Astrocyte (in vitro differentiated cells and primary cell): Measurements from ENCODE around the gene DPY19L3.

Experiments used
- CTCF ChIP-seq: IDR thresholded peaks from 2 replicates; pipeline ENCODE4 v1.5.1; 2011; ENCODE audit warnings: low read depth, mild to moderate bottlenecking, inconsistent platforms, low read length, moderate library complexity; ENCODE audit not compliant: insufficient read depth
- EZH2 ChIP-seq: IDR thresholded peaks from 2 replicates; pipeline ENCODE4 v1.6.1; 2012; ENCODE audit warnings: mild to moderate bottlenecking, low read length, inconsistent platforms; ENCODE audit not compliant: insufficient read depth

GRCh38 chr19:32522967-32523366, 117.4 kb downstream of the DPY19L3 start:
- no peak for TF ChIP-seq CTCF
- TF ChIP-seq EZH2: no peak
